C4-2B (cell line): ENCODE data around the gene ADARB2.

Experiments
- H3K27ac ChIP-seq: fragments of 450-650 bp; 2 replicates; pipeline ENCODE4 v1.5.1; 2017
- CTCF ChIP-seq: fragments of 450-650 bp; conservative IDR thresholded peaks from 2 replicates; pipeline ENCODE4 v1.5.1; 2017; ENCODE audit warnings: mild to moderate bottlenecking
- ZFX ChIP-seq: fragments of 450-650 bp; IDR thresholded peaks from 2 replicates; pipeline ENCODE4 v1.6.1; 2017

ADARB2 gene

DNA sequence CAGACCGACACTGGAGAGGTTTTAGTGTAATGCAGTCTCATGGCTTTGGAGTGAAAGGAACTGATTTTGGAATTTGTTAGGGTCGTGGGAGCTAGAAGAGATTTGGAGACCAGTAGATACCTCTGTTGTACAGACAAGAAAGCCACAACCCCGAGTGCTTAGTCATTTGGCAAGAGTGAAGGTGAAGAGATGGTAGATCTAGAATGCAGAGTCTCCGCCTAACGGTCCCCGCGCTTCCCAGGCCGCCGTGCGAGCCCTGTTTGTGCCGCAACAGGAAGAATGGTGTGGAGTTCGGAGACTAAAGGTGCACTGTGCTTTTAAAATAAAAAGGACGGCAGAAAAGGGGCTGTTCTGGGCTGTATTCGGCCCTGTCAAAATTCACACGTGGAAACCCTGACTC lies 186.7 kb downstream of the ADARB2 start:
- no peak overlapping the region for H3K27ac ChIP-seq
- TF ChIP-seq ZFX (no peak), CTCF (no peak)

GRCh38 chr10:1550291-1550595 lies 187.1 kb downstream of the ADARB2 start:
- no peak overlapping the region for H3K27ac ChIP-seq
- TF ChIP-seq CTCF = no peak
- no peak for TF ChIP-seq ZFX

DNA sequence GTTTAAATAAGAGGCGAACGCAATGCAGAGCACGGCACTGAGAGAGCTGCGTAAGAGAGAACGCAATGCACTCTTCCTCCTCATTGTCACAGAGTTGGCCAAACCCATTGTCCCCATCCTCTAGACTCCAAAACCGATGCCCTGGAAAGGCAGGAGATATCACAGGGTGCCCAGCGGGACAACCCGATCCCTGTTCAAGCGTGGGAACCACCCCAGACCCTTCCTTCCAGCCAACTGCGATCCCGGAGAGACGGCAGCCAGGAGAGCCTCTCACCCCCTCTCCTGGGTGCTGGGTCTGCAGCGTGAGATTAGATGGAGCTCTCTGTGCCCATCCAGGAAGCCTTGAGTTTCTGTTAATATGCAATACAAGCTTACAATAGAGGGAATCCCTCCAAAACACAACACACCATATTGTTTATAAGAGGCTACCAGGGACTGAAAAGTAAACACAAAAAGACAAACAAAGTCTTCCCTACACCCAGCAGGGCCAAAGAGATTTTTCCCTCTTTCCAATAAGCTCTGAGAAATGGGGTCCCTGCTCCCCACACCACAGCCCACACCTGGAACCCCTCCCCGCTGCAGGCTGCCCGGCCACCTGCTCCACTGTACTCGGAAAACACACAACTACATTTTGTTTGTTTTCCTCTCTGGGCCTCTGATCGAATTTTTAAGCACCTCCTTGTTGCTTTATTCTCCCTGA lies 187.6 kb downstream of the ADARB2 start:
- no peak for TF ChIP-seq CTCF
- TF ChIP-seq ZFX = no peak
- H3K27ac ChIP-seq = no peak overlapping the region

DNA sequence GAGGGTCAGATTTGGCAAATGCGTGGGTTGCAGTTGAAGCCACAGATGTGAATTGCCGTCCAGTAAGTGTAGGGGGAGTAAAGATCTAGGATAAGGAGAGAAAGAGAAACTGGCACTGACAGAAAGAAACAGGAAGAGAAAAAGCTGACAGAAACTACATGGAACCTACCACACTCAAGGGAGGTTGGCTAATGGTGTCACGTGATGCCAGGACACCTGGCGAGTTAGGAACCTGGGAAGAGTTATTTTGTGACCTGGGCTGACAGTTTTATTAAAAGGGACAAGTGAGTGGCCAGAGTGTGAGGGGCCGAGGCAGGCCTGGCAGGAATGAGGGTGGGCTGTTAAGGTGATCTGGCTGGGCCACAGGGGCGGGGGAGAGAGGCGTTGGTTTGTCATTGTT lies 188.7 kb downstream of the ADARB2 start:
- no peak overlapping the region for H3K27ac ChIP-seq
- no peak for TF ChIP-seq CTCF
- no peak for TF ChIP-seq ZFX

DNA sequence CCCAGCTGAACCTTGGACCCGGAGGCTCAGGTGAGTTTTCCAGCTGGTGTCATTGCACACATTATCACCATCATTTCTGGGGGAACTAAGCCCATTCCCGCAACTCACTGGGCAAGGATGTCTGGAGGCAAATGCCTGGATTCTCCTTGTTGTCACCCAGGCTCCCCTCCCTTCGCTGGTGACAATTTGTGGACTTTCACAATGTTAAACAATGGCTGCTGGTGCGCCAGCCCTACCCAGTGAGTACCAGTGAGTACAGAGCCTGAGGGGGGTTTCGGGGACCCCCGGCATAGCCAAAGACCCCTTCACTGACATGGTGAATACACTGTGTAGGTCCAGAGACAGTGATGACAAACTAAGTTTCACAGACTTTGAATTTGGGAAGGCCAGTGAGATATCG lies 189.2 kb downstream of the ADARB2 start:
- no peak overlapping the region for H3K27ac ChIP-seq
- TF ChIP-seq ZFX (no peak), CTCF (no peak)

DNA sequence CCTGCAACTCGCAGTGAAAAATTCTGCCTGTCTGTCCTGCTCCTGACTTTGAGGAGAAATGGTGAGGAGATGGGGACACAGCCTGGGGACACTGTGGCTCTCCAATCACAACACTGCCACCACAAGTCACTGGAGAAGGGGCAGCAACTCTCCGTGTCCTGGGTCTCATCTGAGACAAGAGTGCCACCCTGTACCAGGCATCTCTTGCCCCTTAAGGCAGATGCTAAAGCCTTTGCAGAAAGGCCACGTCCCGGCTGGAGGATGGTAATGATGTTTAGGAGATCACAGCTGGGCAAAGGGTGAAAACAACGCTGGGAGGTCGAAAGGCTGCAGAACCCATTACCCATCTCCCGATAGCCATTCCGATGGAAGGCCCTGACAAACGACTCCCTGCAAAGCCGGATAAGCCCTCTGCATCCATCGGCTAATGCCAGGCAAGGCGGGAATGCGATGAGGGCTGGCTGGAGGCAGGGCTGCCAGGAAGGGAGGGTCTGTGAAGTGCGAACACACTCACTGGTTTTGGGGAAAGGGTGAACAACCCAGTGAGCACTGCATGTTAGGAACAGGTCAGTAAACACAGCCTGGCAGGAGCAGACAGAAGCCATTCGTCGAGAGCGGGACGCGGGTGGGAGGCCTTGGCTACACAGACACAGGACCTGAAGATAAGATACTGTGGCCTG lies 190.8 kb downstream of the ADARB2 start:
- TF ChIP-seq CTCF (no peak), ZFX (no peak)
- no peak overlapping the region for H3K27ac ChIP-seq

DNA sequence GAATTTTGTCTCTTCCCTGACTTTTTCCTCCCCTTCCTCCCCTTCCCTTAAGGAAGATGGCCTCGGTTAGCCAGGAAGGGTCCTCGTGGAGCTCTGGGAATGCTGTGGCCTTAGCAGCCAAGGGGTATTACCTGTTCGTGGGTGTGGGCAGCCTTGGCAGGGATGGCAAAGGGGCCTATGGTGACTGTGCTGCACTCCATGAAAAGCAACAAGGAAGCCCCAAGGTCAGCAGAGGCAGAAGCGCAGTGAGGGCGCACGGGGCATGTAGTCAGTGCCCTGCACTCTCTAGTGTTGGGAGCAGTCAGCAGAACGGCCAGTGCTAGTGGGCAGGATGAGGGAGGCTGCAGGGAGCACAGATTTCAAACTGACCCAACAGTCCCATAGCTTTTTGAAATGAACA lies 191.8 kb downstream of the ADARB2 start:
- TF ChIP-seq ZFX = no peak
- no peak for TF ChIP-seq CTCF
- H3K27ac ChIP-seq = no peak overlapping the region
